MM.1S (cell line): ENCODE data around the gene DGKG.

ENCODE experiments used
- DNase-seq: peaks from one replicate; pipeline ENCODE4 v3.0.0-alpha.2; 2015
- H2AFZ ChIP-seq: fragments of 300-600 bp; sonication (generic); 2 replicates; pipeline ENCODE4 v1.6.0; 2016; ENCODE audit warnings: antibody characterized with exemption, low read length
- H3F3A ChIP-seq: fragments of 300-600 bp; sonication (generic); 2 replicates; pipeline ENCODE4 v1.6.1; 2016; ENCODE audit warnings: mild to moderate bottlenecking, antibody characterized with exemption, low read length, moderate library complexity, mixed read lengths; ENCODE audit not compliant: insufficient read depth
- H3K27ac ChIP-seq: fragments of 300-600 bp; sonication (generic); 2 replicates; pipeline ENCODE4 v1.5.1; 2016; ENCODE audit warnings: mild to moderate bottlenecking, low read length
- H3K27me3 ChIP-seq: fragments of 300-600 bp; sonication (generic); replicated peaks from 2 replicates; pipeline ENCODE4 v1.6.0; 2016; ENCODE audit warnings: low read length; ENCODE audit not compliant: insufficient read depth
- H3K36me3 ChIP-seq: fragments of 300-600 bp; sonication (generic); replicated peaks from 2 replicates; pipeline ENCODE4 v1.6.1; 2016; ENCODE audit warnings: mild to moderate bottlenecking, low read length, mixed read lengths; ENCODE audit not compliant: insufficient read depth
- H3K4me1 ChIP-seq: fragments of 300-600 bp; sonication (generic); 2 replicates; pipeline ENCODE4 v1.6.1; 2016; ENCODE audit warnings: low read length, mixed read lengths
- H3K4me2 ChIP-seq: fragments of 300-600 bp; sonication (generic); 2 replicates; pipeline ENCODE4 v1.6.0; 2016; ENCODE audit warnings: low read depth, low read length
- H3K4me3 ChIP-seq: fragments of 300-600 bp; sonication (generic); 2 replicates; pipeline ENCODE4 v1.5.1; 2016; ENCODE audit warnings: low read length, mixed read lengths
- H3K79me2 ChIP-seq: fragments of 300-600 bp; sonication (generic); 2 replicates; pipeline ENCODE4 v1.6.1; 2016; ENCODE audit warnings: mixed run types, low read length, mixed read lengths
- H3K9ac ChIP-seq: fragments of 300-600 bp; sonication (generic); 2 replicates; pipeline ENCODE4 v1.6.1; 2016; ENCODE audit warnings: low read length, mixed read lengths
- H3K9me2 ChIP-seq: fragments of 300-600 bp; sonication (generic); replicated peaks from 2 replicates; pipeline ENCODE4 v1.6.1; 2016; ENCODE audit warnings: mild to moderate bottlenecking, low read length, mixed read lengths; ENCODE audit not compliant: insufficient read depth
- H3K9me3 ChIP-seq: fragments of 300-600 bp; sonication (generic); replicated peaks from 2 replicates; pipeline ENCODE4 v1.6.1; 2016; ENCODE audit warnings: mild to moderate bottlenecking, low read length, mixed read lengths; ENCODE audit not compliant: insufficient read depth
- H4K20me1 ChIP-seq: fragments of 300-600 bp; sonication (generic); 2 replicates; pipeline ENCODE4 v1.6.1; 2016; ENCODE audit warnings: mild to moderate bottlenecking, low read length, moderate library complexity, mixed read lengths; ENCODE audit not compliant: insufficient read depth
- EZH2 ChIP-seq: fragments of 300-600 bp; sonication (generic); optimal IDR thresholded peaks from 2 replicates; pipeline ENCODE3; 2017; ENCODE audit warnings: low read depth, mild to moderate bottlenecking, antibody characterized with exemption, low read length, mixed read lengths
- EZH2phosphoT487 ChIP-seq: fragments of 300-600 bp; sonication (generic); IDR thresholded peaks from 2 replicates; pipeline ENCODE4 v1.6.1; 2018; ENCODE audit warnings: antibody characterized with exemption, low read length
- TF ChIP-seq, protein P1 (sequence below): fragments of 300-600 bp; sonication (generic); IDR thresholded peaks from 2 replicates; pipeline ENCODE4 v1.5.1; 2016; ENCODE audit warnings: antibody characterized with exemption, low read length, mixed read lengths

Gene DGKG

DNA sequence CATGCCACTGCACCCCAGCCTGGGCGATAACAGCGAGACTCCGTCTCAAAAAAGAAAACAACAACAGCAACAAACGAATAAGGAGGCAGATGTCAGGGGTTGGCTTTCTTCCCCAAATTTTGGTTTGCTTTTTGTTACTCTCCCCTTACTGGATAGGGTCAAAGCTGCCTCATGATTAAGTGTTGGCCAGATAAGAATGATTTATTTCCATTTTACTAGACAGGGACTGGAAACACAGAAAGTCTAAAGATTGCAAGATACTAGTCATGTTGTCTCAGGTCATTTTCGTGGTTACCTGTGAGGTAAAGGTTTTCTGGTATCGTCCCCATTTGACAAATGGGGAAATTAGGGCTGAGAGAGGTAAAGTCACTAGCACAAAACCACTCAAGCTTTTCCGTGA lies 234.6 kb downstream of the DGKG start:
- no peak for TF ChIP-seq EZH2phosphoT487
- no peak for TF ChIP-seq EZH2
- TF ChIP-seq, protein P1, sequence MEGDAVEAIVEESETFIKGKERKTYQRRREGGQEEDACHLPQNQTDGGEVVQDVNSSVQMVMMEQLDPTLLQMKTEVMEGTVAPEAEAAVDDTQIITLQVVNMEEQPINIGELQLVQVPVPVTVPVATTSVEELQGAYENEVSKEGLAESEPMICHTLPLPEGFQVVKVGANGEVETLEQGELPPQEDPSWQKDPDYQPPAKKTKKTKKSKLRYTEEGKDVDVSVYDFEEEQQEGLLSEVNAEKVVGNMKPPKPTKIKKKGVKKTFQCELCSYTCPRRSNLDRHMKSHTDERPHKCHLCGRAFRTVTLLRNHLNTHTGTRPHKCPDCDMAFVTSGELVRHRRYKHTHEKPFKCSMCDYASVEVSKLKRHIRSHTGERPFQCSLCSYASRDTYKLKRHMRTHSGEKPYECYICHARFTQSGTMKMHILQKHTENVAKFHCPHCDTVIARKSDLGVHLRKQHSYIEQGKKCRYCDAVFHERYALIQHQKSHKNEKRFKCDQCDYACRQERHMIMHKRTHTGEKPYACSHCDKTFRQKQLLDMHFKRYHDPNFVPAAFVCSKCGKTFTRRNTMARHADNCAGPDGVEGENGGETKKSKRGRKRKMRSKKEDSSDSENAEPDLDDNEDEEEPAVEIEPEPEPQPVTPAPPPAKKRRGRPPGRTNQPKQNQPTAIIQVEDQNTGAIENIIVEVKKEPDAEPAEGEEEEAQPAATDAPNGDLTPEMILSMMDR, result no peak
- Histone ChIP-seq H3K9ac (no peak overlapping the region), H3K4me1 (no peaks in the 10 kb centered on the region), H3K4me3 (no peak overlapping the region), H3K79me2 (no peaks in the 10 kb centered on the region), H3K4me2 (no peak overlapping the region), H3K27me3 (no peaks in the 10 kb centered on the region), H2AFZ (no peak overlapping the region), H3F3A (no peaks in the 10 kb centered on the region), H3K36me3 (no peaks in the 10 kb centered on the region), H3K27ac (no peak overlapping the region), H3K9me2 (no peaks in the 10 kb centered on the region), H4K20me1 (no peaks in the 10 kb centered on the region), H3K9me3 (no peaks in the 10 kb centered on the region)
- DNase-seq, result no peak

DNA sequence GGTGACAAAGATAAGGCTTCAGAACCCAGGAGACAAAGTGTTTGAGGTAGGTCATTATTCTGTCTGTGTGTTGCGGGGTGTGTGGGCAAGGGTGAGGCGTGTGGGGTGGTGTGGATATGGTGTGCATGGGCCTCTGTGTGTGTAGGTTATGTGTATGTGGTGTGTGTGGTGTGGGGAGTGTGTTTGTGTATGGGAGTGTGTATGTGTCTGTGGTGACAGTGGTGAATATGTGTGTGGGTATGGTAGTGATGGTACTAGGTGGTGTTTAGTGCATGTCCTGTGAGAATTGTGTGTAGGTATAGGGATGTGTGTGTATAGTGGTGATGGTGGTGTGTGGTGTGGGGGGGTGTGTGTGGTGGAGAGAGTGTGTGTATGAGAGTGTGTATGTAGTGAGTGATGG lies 236.9 kb downstream of the DGKG start:
- Histone ChIP-seq H2AFZ (no peak overlapping the region), H3K4me2 (no peak overlapping the region), H3K27me3 (no peaks in the 10 kb centered on the region), H4K20me1 (no peaks in the 10 kb centered on the region), H3K4me3 (no peak overlapping the region), H3K4me1 (no peaks in the 10 kb centered on the region), H3K9ac (no peak overlapping the region), H3F3A (no peaks in the 10 kb centered on the region), H3K9me3 (no peaks in the 10 kb centered on the region), H3K27ac (no peak overlapping the region), H3K79me2 (no peaks in the 10 kb centered on the region), H3K9me2 (no peaks in the 10 kb centered on the region), H3K36me3 (no peaks in the 10 kb centered on the region)
- DNase-seq, result no peak
- no peak for TF ChIP-seq EZH2phosphoT487
- TF ChIP-seq, protein P1, result no peak
- no peak for TF ChIP-seq EZH2

DNA sequence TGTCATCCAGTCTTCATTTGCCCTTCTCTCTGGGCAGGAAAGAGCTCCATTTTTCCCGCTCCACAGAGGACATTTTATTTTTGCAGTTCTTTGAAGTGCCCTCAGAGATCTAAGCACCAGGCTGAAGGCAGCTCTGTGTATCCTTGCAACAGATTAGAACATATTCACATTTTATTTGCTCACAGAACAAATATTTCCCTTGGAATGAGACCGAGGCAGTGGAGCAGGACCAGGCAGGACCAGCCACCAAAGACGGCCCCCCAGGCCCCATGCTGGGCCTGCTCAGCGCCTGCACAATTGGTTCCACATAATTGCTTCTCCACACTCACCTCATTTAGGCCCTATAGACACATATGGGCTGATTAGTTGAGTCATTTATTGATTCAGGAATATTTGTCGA lies 237.4 kb downstream of the DGKG start:
- Histone ChIP-seq H3K27ac (no peak overlapping the region), H3K4me1 (peaks cover under 1% of the 10 kb centered on the region; the same call in 1 of the 2 replicates), H4K20me1 (no peaks in the 10 kb centered on the region), H3K4me2 (no peak overlapping the region), H3K4me3 (no peak overlapping the region), H3F3A (no peaks in the 10 kb centered on the region), H3K79me2 (no peaks in the 10 kb centered on the region), H3K27me3 (no peaks in the 10 kb centered on the region), H2AFZ (no peak overlapping the region), H3K9me2 (no peaks in the 10 kb centered on the region), H3K36me3 (no peaks in the 10 kb centered on the region), H3K9me3 (no peaks in the 10 kb centered on the region), H3K9ac (no peak overlapping the region)
- TF ChIP-seq EZH2 (no peak), EZH2phosphoT487 (no peak)
- TF ChIP-seq, protein P1, result no peak
- no peak for DNase-seq
